Parathyroid adenoma (tissue), 2 donors: ENCODE data around the gene ZC3H12C.

Experiments
- H2AFZ ChIP-seq: fragments of 300-600 bp; sonication (generic); one replicate; pipeline ENCODE4 v1.7.0; 2017; ENCODE audit warnings: antibody characterized with exemption, mild to moderate bottlenecking
- H3K27ac ChIP-seq: fragments of 300-600 bp; sonication (generic); one replicate; pipeline ENCODE4 v1.7.0; 2017
- H3K27me3 ChIP-seq: fragments of 300-600 bp; sonication (generic); one replicate; pipeline ENCODE4 v1.7.0; 2017; ENCODE audit warnings: low read length; ENCODE audit not compliant: control insufficient read depth, insufficient read depth
- H3K36me3 ChIP-seq: fragments of 300-600 bp; sonication (generic); one replicate; pipeline ENCODE4 v1.7.0; 2017; ENCODE audit warnings: low read length; ENCODE audit not compliant: control insufficient read depth, insufficient read depth
- H3K4me1 ChIP-seq: fragments of 300-600 bp; sonication (generic); one replicate; pipeline ENCODE4 v1.7.0; 2017; ENCODE audit warnings: control low read depth
- H3K4me2 ChIP-seq: fragments of 300-600 bp; sonication (generic); one replicate; pipeline ENCODE4 v1.7.0; 2017; ENCODE audit warnings: low read length
- H3K4me3 ChIP-seq: fragments of 300-600 bp; sonication (generic); one replicate; pipeline ENCODE4 v1.7.0; 2017; ENCODE audit warnings: low read depth, low read length
- H3K79me2 ChIP-seq: fragments of 300-600 bp; sonication (generic); one replicate; pipeline ENCODE4 v1.7.0; 2017; ENCODE audit warnings: control low read depth
- H3K9ac ChIP-seq: fragments of 300-600 bp; sonication (generic); one replicate; pipeline ENCODE4 v1.7.0; 2017; ENCODE audit warnings: mild to moderate bottlenecking
- H3K9me3 ChIP-seq: fragments of 300-600 bp; sonication (generic); one replicate; pipeline ENCODE4 v1.7.0; 2017; ENCODE audit warnings: low read length; ENCODE audit not compliant: control insufficient read depth
- CTCF ChIP-seq: fragments of 300-600 bp; sonication (generic); IDR thresholded peaks from one replicate; pipeline ENCODE4 v1.7.0; 2017; ENCODE audit warnings: antibody characterized with exemption, mild to moderate bottlenecking
- donor health status: primary hyperparathyroidism.

ZC3H12C gene

GRCh38 chr11:110160016-110160415 lies 66.8 kb downstream of the ZC3H12C start:
- Histone ChIP-seq H3K79me2 (no peaks in the 10 kb centered on the region), H3K4me1 (no peaks in the 10 kb centered on the region), H3K9ac (no peak overlapping the region), H2AFZ (no peak overlapping the region), H3K4me2 (no peak overlapping the region), H3K4me3 (no peak overlapping the region), H3K27me3 (no peaks in the 10 kb centered on the region), H3K36me3 (no peaks in the 10 kb centered on the region), H3K9me3 (no peaks in the 10 kb centered on the region), H3K27ac (no peak overlapping the region)
- no peak for TF ChIP-seq CTCF

GRCh38 chr11:110160437-110160836 lies 67.2 kb downstream of the ZC3H12C start:
- no peaks in the 10 kb centered on the region for H3K27me3 ChIP-seq
- TF ChIP-seq CTCF: no peak
- no peak overlapping the region for H2AFZ ChIP-seq
- no peak overlapping the region for H3K27ac ChIP-seq
- H3K9me3 ChIP-seq: no peaks in the 10 kb centered on the region
- H3K9ac ChIP-seq: no peak overlapping the region
- H3K4me2 ChIP-seq: no peak overlapping the region
- H3K36me3 ChIP-seq: no peaks in the 10 kb centered on the region
- no peaks in the 10 kb centered on the region for H3K4me1 ChIP-seq
- H3K4me3 ChIP-seq: no peak overlapping the region
- H3K79me2 ChIP-seq: no peaks in the 10 kb centered on the region

- Histone ChIP-seq H3K36me3 (no peaks in the 10 kb centered on the region), H2AFZ (no peak overlapping the region), H3K9ac (no peak overlapping the region), H3K4me1 (no peaks in the 10 kb centered on the region), H3K27me3 (no peaks in the 10 kb centered on the region), H3K79me2 (no peaks in the 10 kb centered on the region), H3K27ac (no peak overlapping the region), H3K9me3 (no peaks in the 10 kb centered on the region), H3K4me2 (no peak overlapping the region), H3K4me3 (no peak overlapping the region)
- TF ChIP-seq CTCF: no peak
These were observed 67.9 kb downstream of the ZC3H12C start for GRCh38 chr11:110161061-110161460.

GRCh38 chr11:110162216-110162615 lies 69.0 kb downstream of the ZC3H12C start:
- H3K79me2 ChIP-seq: no peaks in the 10 kb centered on the region
- no peaks in the 10 kb centered on the region for H3K4me1 ChIP-seq
- no peaks in the 10 kb centered on the region for H3K9me3 ChIP-seq
- TF ChIP-seq CTCF: no peak
- no peak overlapping the region for H3K4me2 ChIP-seq
- no peak overlapping the region for H3K4me3 ChIP-seq
- no peak overlapping the region for H3K9ac ChIP-seq
- no peaks in the 10 kb centered on the region for H3K36me3 ChIP-seq
- H3K27ac ChIP-seq: no peak overlapping the region
- H3K27me3 ChIP-seq: no peaks in the 10 kb centered on the region
- H2AFZ ChIP-seq: no peak overlapping the region

GRCh38 chr11:110165039-110165925 lies 72.1 kb downstream of the ZC3H12C start:
- TF ChIP-seq CTCF: no peak
- no peak overlapping the region for H3K27ac ChIP-seq
- H3K27me3 ChIP-seq: no peaks in the 10 kb centered on the region
- H3K9ac ChIP-seq: no peak overlapping the region
- no peak overlapping the region for H3K4me2 ChIP-seq
- H3K79me2 ChIP-seq: no peaks in the 10 kb centered on the region
- no peak overlapping the region for H3K4me3 ChIP-seq
- no peaks in the 10 kb centered on the region for H3K36me3 ChIP-seq
- no peaks in the 10 kb centered on the region for H3K9me3 ChIP-seq
- no peaks in the 10 kb centered on the region for H3K4me1 ChIP-seq
- no peak overlapping the region for H2AFZ ChIP-seq
